HG03378 (cell line): ENCODE measurements around the gene CD59.
A peak's percentile ranks its signal among the peaks of the same experiment; 100 is the strongest.
"Not testable (repeated sequence)": the region's sequence is repeated elsewhere in the genome, so short reads cannot be mapped to it uniquely, and the experiment has no call there.

Experiments used
- ATAC-seq: cut with Tn5 transposase; IDR thresholded peaks from one replicate; pipeline ENCODE4 v1.9.1; 2021; ENCODE audit warnings: mild to moderate bottlenecking, moderate library complexity; ENCODE audit not compliant: unreplicated experiment

CD59 gene

DNA sequence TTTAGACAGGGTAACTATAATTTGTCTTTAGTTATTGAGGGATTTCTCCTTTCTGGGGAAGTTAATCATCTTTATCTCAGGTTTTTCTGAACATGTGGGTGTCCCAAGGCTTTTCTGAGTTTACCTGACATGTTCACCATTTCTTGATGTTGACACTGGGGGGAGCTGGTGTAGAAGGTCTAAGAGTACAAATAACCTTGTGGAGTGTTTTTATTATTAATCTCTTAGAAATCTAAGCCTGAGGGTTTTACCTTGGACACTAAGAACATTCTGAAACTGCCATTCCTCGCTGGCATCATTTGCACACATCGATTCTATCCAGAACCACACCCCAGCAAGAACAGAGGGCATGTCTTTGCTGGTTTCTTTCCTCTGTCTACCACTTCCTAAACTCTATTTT, 20.0 kb downstream of the CD59 start:
- no peak for ATAC-seq

- ATAC-seq: no peak
These were observed 22.3 kb downstream of the CD59 start for GRCh38 chr11:33713856-33714398.

GRCh38 chr11:33713151-33713855, 22.9 kb downstream of the CD59 start:
- ATAC-seq: no peak

DNA sequence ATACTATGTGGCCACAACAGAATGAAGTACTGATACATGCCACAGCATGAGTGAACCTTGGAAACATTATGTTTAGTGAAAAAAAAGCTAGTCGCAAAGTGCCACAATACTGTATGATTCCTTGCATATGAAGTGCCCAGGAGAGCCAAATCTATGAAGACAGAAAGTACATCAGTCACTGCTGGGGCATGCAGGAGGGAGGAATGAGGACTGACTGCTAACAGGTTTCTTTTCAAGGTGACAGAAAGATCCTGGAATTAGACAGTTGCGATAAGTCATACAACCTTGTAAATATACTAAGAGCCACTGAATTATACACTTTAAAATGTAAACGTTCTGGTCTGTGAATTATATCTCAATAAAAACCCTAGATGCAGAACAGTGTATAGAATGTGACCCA, 23.8 kb downstream of the CD59 start:
- no peak for ATAC-seq

DNA sequence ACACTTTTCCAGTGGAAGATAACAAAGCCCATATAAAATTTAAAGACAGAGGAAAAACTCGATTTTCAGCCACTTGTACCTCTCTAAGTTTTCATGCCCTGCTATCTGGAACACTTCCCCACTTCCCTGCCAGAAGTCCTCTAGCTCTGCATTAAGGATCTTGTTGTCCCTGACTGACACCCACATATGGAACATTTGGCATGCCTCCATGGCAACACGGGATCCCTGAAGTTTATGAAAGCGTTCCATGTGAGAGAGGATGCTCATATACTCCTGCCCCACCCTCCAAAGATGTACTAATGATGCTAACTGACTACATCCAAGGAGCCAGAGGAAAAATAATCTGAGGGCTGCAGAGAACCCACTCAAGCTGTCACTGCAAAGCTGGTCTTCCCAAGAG, 26.8 kb downstream of the CD59 start:
- ATAC-seq: no peak

DNA sequence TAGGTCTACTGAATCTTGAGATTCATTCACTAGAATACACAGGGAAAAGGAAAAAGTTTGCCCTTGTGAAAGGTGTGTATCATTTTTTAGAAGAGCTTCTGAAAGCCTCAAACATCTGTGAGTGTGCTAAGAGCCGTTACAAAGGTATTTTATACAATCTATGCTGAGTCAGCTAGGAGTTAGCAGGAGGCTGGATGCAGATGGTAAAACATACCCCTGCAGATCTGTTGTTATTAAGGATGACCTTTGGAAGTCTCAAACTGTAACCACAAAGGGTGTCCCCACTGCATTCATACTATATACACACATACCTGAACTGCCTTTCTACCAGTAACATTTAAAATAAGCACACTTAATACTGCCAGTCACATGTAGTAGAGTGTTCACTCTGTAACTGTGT, 27.2 kb downstream of the CD59 start:
- ATAC-seq: no peak

GRCh38 chr11:33707831-33708230, 28.4 kb downstream of the CD59 start:
- not testable (repeated sequence) for ATAC-seq

GRCh38 chr11:33706966-33707365, 29.3 kb downstream of the CD59 start:
- ATAC-seq: no peak

- ATAC-seq: no peak
These were observed 29.7 kb downstream of the CD59 start for GRCh38 chr11:33706546-33706945.

DNA sequence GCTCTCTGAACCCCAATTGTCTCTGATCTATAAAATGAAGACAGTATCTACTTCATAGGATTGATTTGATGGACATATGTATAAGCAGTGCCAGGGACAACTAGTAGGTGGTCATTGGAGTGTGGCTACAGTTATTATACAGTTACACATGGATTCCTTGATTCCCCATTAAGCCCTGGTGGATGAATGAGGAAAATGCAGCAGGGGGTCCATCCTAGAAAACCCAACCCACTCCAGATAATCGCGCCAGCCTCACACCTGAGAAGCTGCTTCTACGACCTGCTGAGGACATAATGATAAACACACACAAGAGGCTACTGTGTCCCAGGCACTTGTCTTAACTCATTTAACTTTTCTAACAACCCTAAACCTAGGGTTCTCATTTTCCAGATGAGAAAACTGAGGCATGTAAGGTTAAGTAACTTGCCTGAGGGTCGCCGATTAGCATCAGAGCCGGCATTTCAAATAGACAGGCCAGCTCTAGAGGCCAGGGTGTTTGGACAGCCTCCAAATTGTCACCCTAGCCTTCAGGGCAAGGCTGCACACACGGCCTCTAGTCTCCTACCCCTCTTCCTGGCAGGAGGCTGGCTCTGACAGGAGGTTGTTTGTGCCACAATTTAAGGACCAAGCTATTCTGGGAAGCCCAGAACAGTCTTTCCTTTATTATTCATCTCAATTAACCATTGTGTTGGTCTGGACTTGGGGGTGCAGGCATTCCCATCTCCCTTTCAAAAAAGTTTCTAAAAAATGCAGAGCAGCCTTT, 31.8 kb downstream of the CD59 start:
- ATAC-seq: no peak

DNA sequence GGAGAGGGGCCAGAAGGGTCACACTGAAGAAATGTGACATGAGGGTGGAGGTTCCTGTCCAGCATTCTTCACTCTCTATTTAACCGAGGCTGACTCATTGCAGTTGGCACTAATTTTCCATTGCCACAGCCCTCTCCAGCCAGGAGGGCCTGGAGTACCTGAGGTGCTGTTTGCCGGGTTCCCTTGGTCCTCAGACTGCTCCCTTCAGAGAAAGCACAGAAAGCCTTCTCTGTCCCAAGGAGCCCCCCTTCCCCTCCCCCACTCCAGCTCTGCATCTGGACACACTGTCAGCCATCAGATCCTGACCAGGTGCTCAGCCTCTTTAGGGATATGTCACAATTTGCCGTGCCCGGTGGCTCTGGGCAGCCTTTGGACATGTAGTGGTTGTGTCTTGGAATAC, 32.4 kb downstream of the CD59 start:
- no peak for ATAC-seq

- ATAC-seq: no peak
These were observed 33.0 kb downstream of the CD59 start for GRCh38 chr11:33703234-33703633.

- peak; percentile 9 for ATAC-seq
These were observed 34.7 kb downstream of the CD59 start for GRCh38 chr11:33701302-33702230.

GRCh38 chr11:33700502-33701271, 35.5 kb downstream of the CD59 start, which contains the start of gene C11orf91:
C11orf91 (minus strand) TSS chr11:33700826; CDS start chr11:33700740, 86 bp downstream.
- peak; percentile 74 for ATAC-seq

GRCh38 chr11:33700063-33700501, 36.1 kb downstream of the CD59 start:
- ATAC-seq: no peak

GRCh38 chr11:33699515-33700062, 36.6 kb downstream of the CD59 start:
- no peak for ATAC-seq

- no peak for ATAC-seq
These were observed 37.3 kb downstream of the CD59 start for GRCh38 chr11:33698921-33699320.

- ATAC-seq: no peak
These were observed 38.2 kb downstream of the CD59 start for GRCh38 chr11:33697997-33698396.

- no peak for ATAC-seq
These were observed 39.1 kb downstream of the CD59 start for GRCh38 chr11:33696931-33697638.
